K562 (cell line): ENCODE data around the gene BTN3A1. TPM values are rescaled to one million over a fixed set of nuclear protein-coding genes. Genes with fewer than 3 reads are reported as not detected.

Experiments used
- BRD4 ChIP-seq: fragments of 200-600 bp; sonication (generic); IDR thresholded peaks from 2 replicates; pipeline ENCODE4 v1.6.1; 2017; ENCODE audit warnings: inconsistent platforms
- CBX3 ChIP-seq, 2 experiments: IDR thresholded peaks; 1 replicate in 1 of 2; 2 replicates in 1 of 2; pipeline ENCODE4 v1.6.1; 2012; ENCODE audit warnings: inconsistent platforms in 2 of 2, low read length in 2 of 2, borderline replicate concordance in 1 of 2, control low read depth in 1 of 2
- CEBPG ChIP-seq, 3 experiments: fragments of 200-800 bp in 1 of 3; sonication (Bioruptor generic) in 1 of 3; sonication (generic) in 1 of 3; formaldehyde crosslinking in 1 of 3; IDR thresholded peaks in 2 of 3; conservative IDR thresholded peaks in 1 of 3; 2 replicates each; pipeline versions ENCODE4 v1.6.1 to v1.8.0; 2016 to 2022; ENCODE audit warnings: missing compliant biosample characterization in 2 of 3, missing genetic modification characterization in 2 of 3, mild to moderate bottlenecking in 1 of 3, missing genetic modification reagents in 1 of 3
- FOXJ2 ChIP-seq: fragments of 200-800 bp; sonication (Bioruptor generic); IDR thresholded peaks from 2 replicates; pipeline ENCODE4 v1.6.1; 2016; ENCODE audit warnings: missing genetic modification characterization, missing compliant biosample characterization
- HIVEP1 ChIP-seq: fragments of 250-450 bp; sonication (Bioruptor Pico); IDR thresholded peaks from 2 replicates; pipeline ENCODE4 v1.4.0; 2020; ENCODE audit warnings: mild to moderate bottlenecking
- HLTF ChIP-seq: fragments of 450-650 bp; IDR thresholded peaks from 2 replicates; pipeline ENCODE4 v1.6.1; 2016
- KLF10 ChIP-seq: fragments of 250-450 bp; sonication (Bioruptor Pico); IDR thresholded peaks from 2 replicates; pipeline ENCODE4 v1.6.1; 2021; ENCODE audit warnings: matching md5 sums
- MCM7 ChIP-seq, 2 experiments: fragments of 450-650 bp; IDR thresholded peaks; 2 replicates each; pipeline ENCODE4 v1.6.1; 2016 to 2018
- MITF ChIP-seq: IDR thresholded peaks from 2 replicates; pipeline ENCODE4 v1.6.1; 2014; ENCODE audit warnings: antibody characterized with exemption
- MYNN ChIP-seq, 2 experiments: sonication (generic); formaldehyde crosslinking in 1 of 2; IDR thresholded peaks; 2 replicates each; pipeline versions ENCODE4 v1.5.0 to v1.6.1; 2016 to 2020; ENCODE audit warnings: antibody characterized with exemption in 1 of 2, missing genetic modification reagents in 1 of 2
- PHB ChIP-seq: fragments of 250-450 bp; sonication (Bioruptor Pico); IDR thresholded peaks from 2 replicates; pipeline ENCODE4 v1.5.0; 2021
- POLR2G ChIP-seq: fragments of 200-400 bp; formaldehyde crosslinking; IDR thresholded peaks from 2 replicates; pipeline ENCODE4 v1.6.1; 2017; ENCODE audit warnings: low read depth, mild to moderate bottlenecking, antibody characterized with exemption, low read length, moderate library complexity
- RAD51 ChIP-seq: fragments of 450-650 bp; IDR thresholded peaks from 2 replicates; pipeline ENCODE4 v1.7.1; 2016; ENCODE audit warnings: low read depth, mild to moderate bottlenecking, borderline replicate concordance
- RBM34 ChIP-seq: fragments of 200-400 bp; formaldehyde crosslinking; IDR thresholded peaks from 2 replicates; pipeline ENCODE4 v1.6.1; 2018; ENCODE audit warnings: low read length, borderline replicate concordance; ENCODE audit not compliant: insufficient read depth
- SETDB1 ChIP-seq: IDR thresholded peaks from one replicate; pipeline ENCODE4 v1.6.1; 2012; ENCODE audit warnings: low read length, control low read depth, inconsistent platforms
- SLC30A9 ChIP-seq: fragments of 250-450 bp; sonication (Bioruptor Pico); IDR thresholded peaks from 2 replicates; pipeline ENCODE4 v1.8.0; 2022; ENCODE audit warnings: mild to moderate bottlenecking, moderate library complexity
- SMARCA5 ChIP-seq: fragments of 450-650 bp; IDR thresholded peaks from 2 replicates; pipeline ENCODE4 v1.6.1; 2016
- ZMIZ1 ChIP-seq, 2 experiments: fragments of 150-350 bp in 1 of 2; IDR thresholded peaks; 2 replicates each; pipeline ENCODE4 v1.6.1; 2012 to 2016; ENCODE audit warnings: low read depth in 2 of 2, low read length in 2 of 2, mild to moderate bottlenecking in 1 of 2, moderate library complexity in 1 of 2
- ZNF584 ChIP-seq: fragments of 200-800 bp; sonication (Bioruptor generic); IDR thresholded peaks from 2 replicates; pipeline ENCODE4 v1.6.1; 2016; ENCODE audit warnings: low read depth, mild to moderate bottlenecking, missing genetic modification characterization, missing compliant biosample characterization
- ZNF740 ChIP-seq, 3 experiments: fragments of 200-800 bp in 1 of 3; sonication (Bioruptor generic) in 1 of 3; sonication (generic) in 1 of 3; formaldehyde crosslinking in 1 of 3; IDR thresholded peaks; 2 replicates each; pipeline versions ENCODE4 v1.6.1 to v1.8.0; 2016 to 2022; ENCODE audit warnings: mild to moderate bottlenecking in 2 of 3, missing compliant biosample characterization in 2 of 3, missing genetic modification characterization in 2 of 3, missing genetic modification reagents in 1 of 3
- polyA plus RNA-seq, 8 experiments: library from polyadenylated mRNA; depleted of rRNA in 4 of 8; stranded (reverse) in 5 of 8; unstranded in 3 of 8; fragments of >200 nt; fragmentation: Nextera tagmentation in 2 of 8; fragmentation: Illumina TruSeq in 1 of 8; extraction: Ambion mirVana in 2 of 8; extraction: Trizol in 1 of 8; gene quantifications; 2 replicates each; pipeline versions ENCODE4 v1.2.1 to v1.2.3, GENCODE V29; 2011 to 2014; ENCODE audit warnings: inconsistent platforms in 1 of 8, missing spikeins in 1 of 8
- total RNA-seq, 7 experiments: library from RNA; depleted of rRNA in 6 of 7; stranded (reverse); fragments of >200 nt in 6 of 7; fragmentation: Illumina TruSeq in 2 of 7; extraction: Trizol in 2 of 7; gene quantifications; 2 replicates each; pipeline versions ENCODE4 v1.2.1 to v1.2.3, GENCODE V29; 2011 to 2021; ENCODE audit warnings: low replicate concordance in 1 of 7

BTN3A1 gene
- total and polyA plus RNA-seq, 9 of the 15 experiments (the other 6 are each of a cell fraction or from before 2014, with no cell fraction given), result 0.84 to 8.5 (median 3.9) TPM

GRCh38 chr6:26400626-26401025 is 1.4 kb upstream of the BTN3A1 start (continued):
- TF ChIP-seq CBX3 (IDR thresholded peaks at IDR 0.05; ENCODE audit: borderline replicate concordance in 1 of 2, low read length in 2 of 2), result no peak
- TF ChIP-seq RBM34, result no peak
- TF ChIP-seq HLTF, result no peak
- no peak for TF ChIP-seq POLR2G
- TF ChIP-seq MCM7 (IDR thresholded peaks at IDR 0.05), result no peak
- no peak for TF ChIP-seq RAD51
- no peak for TF ChIP-seq ZNF740 (CRISPR knock-in tag; IDR thresholded peaks at IDR 0.05)
- no peak for TF ChIP-seq ZNF740 (tag; IDR thresholded peaks at IDR 0.05)
- no peak for TF ChIP-seq CEBPG (CRISPR knock-in tag; IDR thresholded peaks at IDR 0.05)
- no peak for TF ChIP-seq CEBPG (tag; conservative IDR thresholded peaks at IDR 0.05 in 1 of 2, IDR thresholded peaks at IDR 0.05 in 1 of 2)
- no peak for TF ChIP-seq PHB
- no peak for TF ChIP-seq KLF10 (CRISPR knock-in tag)
- TF ChIP-seq BRD4, result no peak
- no peak for TF ChIP-seq SLC30A9 (CRISPR knock-in tag)
- no peak for TF ChIP-seq HIVEP1 (CRISPR knock-in tag)
- no peak for TF ChIP-seq ZMIZ1 (IDR thresholded peaks at IDR 0.05; ENCODE audit: low read depth in 2 of 2, low read length in 2 of 2)
- no peak for TF ChIP-seq MYNN (IDR thresholded peaks at IDR 0.05)
- no peak for TF ChIP-seq MYNN (CRISPR knock-in tag; IDR thresholded peaks at IDR 0.05)
- TF ChIP-seq FOXJ2 (tag), result no peak
- TF ChIP-seq SETDB1, result no peak
- peak; percentile 55; the same call in 1 of the 2 replicates for TF ChIP-seq SMARCA5
- TF ChIP-seq ZNF584, result no peak
- TF ChIP-seq MITF, result no peak
